Osteoblast (primary cell): ENCODE results near the gene IGFBP7. TPM values are rescaled to one million over a fixed set of nuclear protein-coding genes. Genes with fewer than 3 reads are reported as not detected.

Experiments
- DNase-seq: peaks from one replicate; pipeline ENCODE4 v3.0.0; 2011; ENCODE audit warnings: low spot score, mixed read lengths; ENCODE audit not compliant: insufficient read length; ENCODE audit errors: missing footprints
- H2AFZ ChIP-seq: 2 replicates; pipeline ENCODE4 v1.6.0; 2011; ENCODE audit warnings: mild to moderate bottlenecking, low read length
- H3K27ac ChIP-seq: 2 replicates; pipeline ENCODE4 v1.5.1; 2011; ENCODE audit warnings: mild to moderate bottlenecking, low read depth, low read length, moderate library complexity
- H3K27me3 ChIP-seq: 2 replicates; pipeline ENCODE4 v1.6.0; 2012; ENCODE audit warnings: mild to moderate bottlenecking, control low read depth, inconsistent platforms, low read length, moderate library complexity; ENCODE audit not compliant: insufficient read depth
- H3K36me3 ChIP-seq: 2 replicates; pipeline ENCODE4 v1.5.1; 2011; ENCODE audit warnings: mild to moderate bottlenecking, low read length, control low read depth, moderate library complexity; ENCODE audit not compliant: insufficient read depth
- H3K4me1 ChIP-seq: 2 replicates; pipeline ENCODE4 v1.5.1; 2011; ENCODE audit warnings: mild to moderate bottlenecking, low read length, control low read depth, moderate library complexity; ENCODE audit not compliant: insufficient read depth
- H3K4me2 ChIP-seq: 2 replicates; pipeline ENCODE4 v1.6.0; 2011; ENCODE audit warnings: mild to moderate bottlenecking, low read length; ENCODE audit not compliant: insufficient read depth
- H3K4me3 ChIP-seq: fragments of 200-600 bp; sonication (generic); 3 replicates; pipeline ENCODE4 v1.5.1; 2012; ENCODE audit warnings: mild to moderate bottlenecking, low read length, inconsistent platforms; ENCODE audit not compliant: insufficient read depth
- H3K79me2 ChIP-seq: 2 replicates; pipeline ENCODE4 v1.6.0; 2012; ENCODE audit warnings: mild to moderate bottlenecking, low read length, control low read depth, inconsistent platforms; ENCODE audit not compliant: insufficient read depth
- H3K9me3 ChIP-seq: 2 replicates; pipeline ENCODE4 v1.5.1; 2011; ENCODE audit warnings: low read depth, low read length, control low read depth
- H4K20me1 ChIP-seq: 2 replicates; pipeline ENCODE4 v1.6.0; 2012; ENCODE audit warnings: mild to moderate bottlenecking, low read length, control low read depth; ENCODE audit not compliant: insufficient read depth
- total RNA-seq: library from RNA; depleted of rRNA; stranded (reverse); fragments of >200 nt; gene quantifications from 2 replicates; pipeline ENCODE4 v1.2.3, GENCODE V29; 2012
- TF ChIP-seq, protein P1 (sequence below): IDR thresholded peaks from 2 replicates; pipeline ENCODE4 v1.5.1; 2011; ENCODE audit warnings: mild to moderate bottlenecking, low read depth, low read length, moderate library complexity; ENCODE audit errors: extremely low read depth

Gene IGFBP7
- total RNA-seq, 1 donor: 715 TPM

GRCh38 chr4:57044279-57044678 is 65.9 kb downstream of the IGFBP7 start:
- DNase-seq: no peak
- Histone ChIP-seq H3K4me1 (peaks cover 60% of the 10 kb centered on the region), H3K27ac (peak overlapping the region; percentile 90), H4K20me1 (no peaks in the 10 kb centered on the region), H3K4me3 (no peak overlapping the region), H2AFZ (no peak overlapping the region), H3K27me3 (no peaks in the 10 kb centered on the region), H3K4me2 (peak overlapping the region; percentile 8), H3K36me3 (peaks cover 28% of the 10 kb centered on the region), H3K79me2 (peaks cover 66% of the 10 kb centered on the region), H3K9me3 (no peaks in the 10 kb centered on the region)
- TF ChIP-seq, protein P1, sequence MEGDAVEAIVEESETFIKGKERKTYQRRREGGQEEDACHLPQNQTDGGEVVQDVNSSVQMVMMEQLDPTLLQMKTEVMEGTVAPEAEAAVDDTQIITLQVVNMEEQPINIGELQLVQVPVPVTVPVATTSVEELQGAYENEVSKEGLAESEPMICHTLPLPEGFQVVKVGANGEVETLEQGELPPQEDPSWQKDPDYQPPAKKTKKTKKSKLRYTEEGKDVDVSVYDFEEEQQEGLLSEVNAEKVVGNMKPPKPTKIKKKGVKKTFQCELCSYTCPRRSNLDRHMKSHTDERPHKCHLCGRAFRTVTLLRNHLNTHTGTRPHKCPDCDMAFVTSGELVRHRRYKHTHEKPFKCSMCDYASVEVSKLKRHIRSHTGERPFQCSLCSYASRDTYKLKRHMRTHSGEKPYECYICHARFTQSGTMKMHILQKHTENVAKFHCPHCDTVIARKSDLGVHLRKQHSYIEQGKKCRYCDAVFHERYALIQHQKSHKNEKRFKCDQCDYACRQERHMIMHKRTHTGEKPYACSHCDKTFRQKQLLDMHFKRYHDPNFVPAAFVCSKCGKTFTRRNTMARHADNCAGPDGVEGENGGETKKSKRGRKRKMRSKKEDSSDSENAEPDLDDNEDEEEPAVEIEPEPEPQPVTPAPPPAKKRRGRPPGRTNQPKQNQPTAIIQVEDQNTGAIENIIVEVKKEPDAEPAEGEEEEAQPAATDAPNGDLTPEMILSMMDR: no peak

GRCh38 chr4:57043347-57044251 is 66.6 kb downstream of the IGFBP7 start:
- TF ChIP-seq, protein P1: no peak
- H4K20me1 ChIP-seq: no peaks in the 10 kb centered on the region
- peak overlapping the region; percentile 8 for H3K4me2 ChIP-seq
- H3K36me3 ChIP-seq: peaks cover 32% of the 10 kb centered on the region
- H3K9me3 ChIP-seq: no peaks in the 10 kb centered on the region
- H3K79me2 ChIP-seq: peaks cover 59% of the 10 kb centered on the region
- H3K27me3 ChIP-seq: no peaks in the 10 kb centered on the region
- H3K27ac ChIP-seq: peak overlapping the region; percentile 90
- H3K4me3 ChIP-seq: no peak overlapping the region
- H2AFZ ChIP-seq: no peak overlapping the region
- H3K4me1 ChIP-seq: peaks cover 53% of the 10 kb centered on the region
- DNase-seq: peak; percentile 81

GRCh38 chr4:57042711-57043169 is 67.4 kb downstream of the IGFBP7 start:
- peak overlapping the region; percentile 90 for H3K27ac ChIP-seq
- TF ChIP-seq, protein P1: no peak
- H3K4me1 ChIP-seq: peaks cover 50% of the 10 kb centered on the region
- no peak overlapping the region for H2AFZ ChIP-seq
- DNase-seq: no peak
- peak overlapping the region; percentile 8 for H3K4me2 ChIP-seq
- no peaks in the 10 kb centered on the region for H3K27me3 ChIP-seq
- H3K9me3 ChIP-seq: no peaks in the 10 kb centered on the region
- H3K36me3 ChIP-seq: peaks cover 40% of the 10 kb centered on the region
- H3K4me3 ChIP-seq: no peak overlapping the region
- H4K20me1 ChIP-seq: no peaks in the 10 kb centered on the region
- H3K79me2 ChIP-seq: peaks cover 57% of the 10 kb centered on the region

- H3K4me1 ChIP-seq: peaks cover 41% of the 10 kb centered on the region
- H3K36me3 ChIP-seq: peaks cover 49% of the 10 kb centered on the region
- H3K27me3 ChIP-seq: no peaks in the 10 kb centered on the region
- no peak for DNase-seq
- H3K9me3 ChIP-seq: no peaks in the 10 kb centered on the region
- TF ChIP-seq, protein P1: no peak
- peaks cover 52% of the 10 kb centered on the region for H3K79me2 ChIP-seq
- no peak overlapping the region for H3K4me2 ChIP-seq
- peak overlapping the region; percentile 1 for H3K27ac ChIP-seq
- no peak overlapping the region for H2AFZ ChIP-seq
- H4K20me1 ChIP-seq: no peaks in the 10 kb centered on the region
- no peak overlapping the region for H3K4me3 ChIP-seq
Measured at GRCh38 chr4:57041020-57041419, 69.2 kb downstream of the IGFBP7 start.
